Choroid plexus epithelial cell (primary cell): Measurements from ENCODE around the gene SCFD2.

Experiments used
- DNase-seq: peaks from one replicate; pipeline ENCODE4 v3.0.0-alpha.2; 2010; ENCODE audit warnings: low read depth
- H3K4me3 ChIP-seq: 2 replicates; pipeline ENCODE4 v1.5.1; 2011; ENCODE audit warnings: low read depth, mild to moderate bottlenecking, control low read depth, low read length, moderate library complexity
- CTCF ChIP-seq: conservative IDR thresholded peaks from 2 replicates; pipeline ENCODE4 v1.5.1; 2011; ENCODE audit warnings: low read depth, mild to moderate bottlenecking, control low read depth, inconsistent platforms, low read length, moderate library complexity

SCFD2 gene

GRCh38 chr4:53194727-53195126, 171.1 kb downstream of the SCFD2 start:
- no peak for DNase-seq
- TF ChIP-seq CTCF: no peak
- no peak overlapping the region for H3K4me3 ChIP-seq

GRCh38 chr4:53193111-53193510, 172.8 kb downstream of the SCFD2 start:
- no peak overlapping the region for H3K4me3 ChIP-seq
- DNase-seq: peak; percentile 51
- TF ChIP-seq CTCF: no peak

GRCh38 chr4:53192496-53192895, 173.4 kb downstream of the SCFD2 start:
- no peak for DNase-seq
- H3K4me3 ChIP-seq: no peak overlapping the region
- no peak for TF ChIP-seq CTCF

- no peak overlapping the region for H3K4me3 ChIP-seq
- DNase-seq: no peak
- TF ChIP-seq CTCF: no peak
Measured at GRCh38 chr4:53191997-53192396, 173.9 kb downstream of the SCFD2 start.

GRCh38 chr4:53189011-53189410, 176.8 kb downstream of the SCFD2 start:
- no peak overlapping the region for H3K4me3 ChIP-seq
- no peak for TF ChIP-seq CTCF
- peak; percentile 71 for DNase-seq

GRCh38 chr4:53186714-53187358, 179.0 kb downstream of the SCFD2 start:
- no peak for DNase-seq
- TF ChIP-seq CTCF: no peak
- no peak overlapping the region for H3K4me3 ChIP-seq

DNA sequence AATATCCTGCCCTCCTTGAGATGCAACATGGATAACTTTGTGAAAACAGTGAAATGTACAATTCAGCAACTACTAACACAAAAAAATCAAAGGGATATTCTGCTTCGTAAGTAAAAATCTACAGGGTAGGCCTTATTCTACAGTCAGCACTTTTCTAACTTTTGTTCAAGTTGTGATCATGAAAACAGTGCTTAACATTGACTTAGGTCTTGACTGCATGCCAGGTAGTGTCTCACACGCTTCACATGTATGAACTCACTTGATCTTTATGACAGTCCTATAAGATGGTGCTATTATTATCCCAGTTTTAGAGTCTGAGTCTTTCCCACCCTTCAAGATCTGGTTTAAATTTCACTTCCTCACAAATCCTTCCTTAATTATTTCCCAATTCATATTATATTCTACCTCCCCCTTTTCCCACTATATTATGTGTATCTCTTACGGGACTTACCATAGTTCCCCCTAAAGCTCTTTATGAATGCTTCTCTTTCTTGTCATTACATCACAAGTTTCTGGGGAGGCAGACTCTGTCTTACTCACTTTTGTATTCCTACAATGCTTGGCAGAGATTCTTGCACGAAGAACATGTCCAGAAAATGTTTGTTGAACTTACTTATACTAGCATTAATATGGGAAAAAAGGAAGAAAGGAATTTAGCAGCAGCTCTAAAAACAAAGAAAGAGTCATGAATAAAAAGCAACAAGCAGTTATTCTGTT, 179.8 kb downstream of the SCFD2 start:
- DNase-seq: peak; percentile 65
- TF ChIP-seq CTCF: no peak

More for the DNA sequence above, 179.8 kb downstream of the SCFD2 start:
- no peak overlapping the region for H3K4me3 ChIP-seq
